Panc1 (cell line): ENCODE results near the gene ELANE.

ENCODE experiments used
- CTCF ChIP-seq: fragments of 450-650 bp; IDR thresholded peaks from 2 replicates; pipeline ENCODE4 v1.5.1; 2017; ENCODE audit warnings: mild to moderate bottlenecking
- POLR2AphosphoS5 ChIP-seq: IDR thresholded peaks from 2 replicates; pipeline ENCODE4 v1.6.1; 2012; ENCODE audit warnings: mild to moderate bottlenecking, low read depth, low read length, moderate library complexity
- SIN3A ChIP-seq: IDR thresholded peaks from 2 replicates; pipeline ENCODE4 v1.6.1; 2012; ENCODE audit warnings: low read depth, mild to moderate bottlenecking, low read length, moderate library complexity, borderline replicate concordance; ENCODE audit not compliant: insufficient read depth
- TCF7L2 ChIP-seq: IDR thresholded peaks from 2 replicates; pipeline ENCODE4 v1.6.1; 2011; ENCODE audit warnings: mild to moderate bottlenecking, low read depth, low read length, inconsistent platforms

DNA sequence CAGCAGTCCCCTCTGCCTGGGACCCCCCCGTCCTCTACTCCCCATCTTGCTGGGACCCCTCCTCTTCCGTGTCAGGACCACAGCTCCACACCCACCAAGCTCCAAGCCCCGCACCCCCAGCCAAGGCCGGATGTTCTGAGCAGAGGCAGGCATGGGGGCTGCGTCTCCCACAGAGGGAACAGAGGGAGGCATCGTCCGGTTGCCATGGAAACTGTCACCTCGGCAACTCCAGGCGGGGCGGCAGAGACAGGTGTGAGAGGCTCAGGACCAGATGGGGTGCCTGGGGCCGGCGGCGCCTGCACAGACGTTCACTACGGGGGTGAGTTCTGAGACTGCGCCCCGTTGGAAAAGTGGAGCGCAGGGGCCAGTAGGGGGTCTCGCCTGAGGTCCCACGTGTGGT is 46.6 kb downstream of the ELANE start:
- TF ChIP-seq CTCF (no peak), TCF7L2 (no peak), POLR2AphosphoS5 (no peak), SIN3A (no peak)
